ENCODE results near the gene ABCA13.

Gene ABCA13

DNA sequence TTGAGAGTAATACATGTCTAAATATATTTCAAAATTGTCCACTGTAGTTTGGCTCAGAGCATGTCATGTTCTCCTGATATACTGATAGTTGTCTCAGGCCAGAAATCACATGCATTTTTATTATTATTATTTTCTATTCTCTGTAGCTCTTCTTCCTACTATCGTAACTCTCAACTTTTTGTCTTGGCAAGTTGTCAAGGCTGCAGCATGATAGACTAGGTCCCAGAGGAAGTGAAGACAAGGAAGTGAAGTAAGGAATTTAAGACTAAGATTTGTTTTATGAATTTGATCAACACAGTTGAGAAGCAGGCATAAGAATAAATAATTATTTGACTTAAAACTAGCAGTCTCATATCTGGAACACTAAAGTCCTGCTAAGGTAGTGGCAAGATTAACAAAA lies 369.5 kb downstream of the ABCA13 start:
- no peaks in the 10 kb centered on the region for H3K9me2 ChIP-seq (replicated peaks; ENCODE audit: low read depth, low read length)
- H3K27me3 ChIP-seq (ENCODE audit: insufficient read depth, low read length, poor library complexity, severe bottlenecking): no peaks in the 10 kb centered on the region
- TF ChIP-seq, protein P1, sequence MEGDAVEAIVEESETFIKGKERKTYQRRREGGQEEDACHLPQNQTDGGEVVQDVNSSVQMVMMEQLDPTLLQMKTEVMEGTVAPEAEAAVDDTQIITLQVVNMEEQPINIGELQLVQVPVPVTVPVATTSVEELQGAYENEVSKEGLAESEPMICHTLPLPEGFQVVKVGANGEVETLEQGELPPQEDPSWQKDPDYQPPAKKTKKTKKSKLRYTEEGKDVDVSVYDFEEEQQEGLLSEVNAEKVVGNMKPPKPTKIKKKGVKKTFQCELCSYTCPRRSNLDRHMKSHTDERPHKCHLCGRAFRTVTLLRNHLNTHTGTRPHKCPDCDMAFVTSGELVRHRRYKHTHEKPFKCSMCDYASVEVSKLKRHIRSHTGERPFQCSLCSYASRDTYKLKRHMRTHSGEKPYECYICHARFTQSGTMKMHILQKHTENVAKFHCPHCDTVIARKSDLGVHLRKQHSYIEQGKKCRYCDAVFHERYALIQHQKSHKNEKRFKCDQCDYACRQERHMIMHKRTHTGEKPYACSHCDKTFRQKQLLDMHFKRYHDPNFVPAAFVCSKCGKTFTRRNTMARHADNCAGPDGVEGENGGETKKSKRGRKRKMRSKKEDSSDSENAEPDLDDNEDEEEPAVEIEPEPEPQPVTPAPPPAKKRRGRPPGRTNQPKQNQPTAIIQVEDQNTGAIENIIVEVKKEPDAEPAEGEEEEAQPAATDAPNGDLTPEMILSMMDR (conservative IDR thresholded peaks at IDR 0.05; ENCODE audit: low read length): no peak
- TF ChIP-seq EZH2phosphoT487 (IDR thresholded peaks at IDR 0.05; ENCODE audit: borderline replicate concordance): no peak
- no peaks in the 10 kb centered on the region for H3K9me3 ChIP-seq (ENCODE audit: insufficient read depth, low read depth, low read length)
- no peak overlapping the region for H3K4me3 ChIP-seq (ENCODE audit: low read length, poor library complexity, severe bottlenecking)
- no peak overlapping the region for H2AFZ ChIP-seq (ENCODE audit: low read length)
- no peaks in the 10 kb centered on the region for H3K79me2 ChIP-seq (ENCODE audit: insufficient read depth, low read length)
- no peak overlapping the region for H3K9ac ChIP-seq (ENCODE audit: low read depth, low read length, poor library complexity, severe bottlenecking)
- no peak overlapping the region for H3K4me2 ChIP-seq (ENCODE audit: low read depth, low read length, poor library complexity, severe bottlenecking)
- H3K4me1 ChIP-seq (ENCODE audit: insufficient read depth, low read length, poor library complexity, severe bottlenecking): no peaks in the 10 kb centered on the region
- no peaks in the 10 kb centered on the region for H4K20me1 ChIP-seq (ENCODE audit: insufficient read depth, low read length, poor library complexity, severe bottlenecking)
- H3K36me3 ChIP-seq (ENCODE audit: insufficient read depth, low read length): no peaks in the 10 kb centered on the region
- no peaks in the 10 kb centered on the region for H3F3A ChIP-seq (ENCODE audit: low read depth)

DNA sequence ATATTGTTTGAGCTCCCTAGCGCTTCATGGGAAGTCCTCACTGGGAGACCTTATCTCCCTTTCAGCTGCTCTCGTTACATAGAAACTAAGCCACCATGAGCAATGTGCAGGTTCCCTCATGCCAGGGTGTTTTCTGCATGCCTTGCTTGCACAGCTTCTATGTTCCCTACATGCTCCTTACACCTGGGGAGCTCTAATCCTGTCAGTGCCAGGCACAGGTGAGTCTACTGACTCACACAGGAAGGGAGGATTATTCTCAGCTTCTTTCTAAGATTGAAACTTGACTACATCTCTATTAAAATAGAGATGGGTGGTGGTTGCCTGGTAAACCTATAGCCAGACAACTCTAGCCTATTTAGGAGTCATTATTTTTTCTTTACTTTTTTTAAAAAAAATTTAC lies 377.4 kb downstream of the ABCA13 start:
- Histone ChIP-seq H3K79me2 (ENCODE audit: insufficient read depth, low read length) (no peaks in the 10 kb centered on the region), H4K20me1 (ENCODE audit: insufficient read depth, low read length, poor library complexity, severe bottlenecking) (no peaks in the 10 kb centered on the region), H3K9me3 (ENCODE audit: insufficient read depth, low read depth, low read length) (no peaks in the 10 kb centered on the region), H3K4me3 (ENCODE audit: low read length, poor library complexity, severe bottlenecking) (no peak overlapping the region), H3K9me2 (replicated peaks; ENCODE audit: low read depth, low read length) (no peaks in the 10 kb centered on the region), H3K27me3 (ENCODE audit: insufficient read depth, low read length, poor library complexity, severe bottlenecking) (no peaks in the 10 kb centered on the region), H3F3A (ENCODE audit: low read depth) (no peaks in the 10 kb centered on the region), H3K4me1 (ENCODE audit: insufficient read depth, low read length, poor library complexity, severe bottlenecking) (no peaks in the 10 kb centered on the region), H3K36me3 (ENCODE audit: insufficient read depth, low read length) (no peaks in the 10 kb centered on the region), H3K9ac (ENCODE audit: low read depth, low read length, poor library complexity, severe bottlenecking) (no peak overlapping the region), H2AFZ (ENCODE audit: low read length) (no peak overlapping the region), H3K4me2 (ENCODE audit: low read depth, low read length, poor library complexity, severe bottlenecking) (no peak overlapping the region)
- no peak for TF ChIP-seq EZH2phosphoT487 (IDR thresholded peaks at IDR 0.05; ENCODE audit: borderline replicate concordance)

DNA sequence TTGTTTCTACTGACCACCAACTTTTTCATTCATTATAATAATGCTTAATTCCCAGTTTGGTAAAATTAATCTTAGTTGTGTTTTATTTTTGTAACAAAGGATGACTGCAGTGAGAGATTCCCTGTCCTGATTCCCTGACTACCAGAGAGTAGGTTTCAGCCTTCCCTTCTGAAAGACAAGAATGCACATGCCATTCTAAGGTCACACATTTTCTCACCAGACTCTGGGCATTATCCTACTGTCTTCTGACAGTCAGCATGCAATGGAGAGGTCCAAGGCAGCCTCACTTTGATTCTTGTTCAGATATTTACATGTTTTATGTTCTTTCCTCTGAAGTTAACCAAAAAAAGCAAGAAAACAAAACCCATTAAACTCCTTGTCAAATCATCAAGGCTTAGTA lies 380.4 kb downstream of the ABCA13 start:
- no peak for TF ChIP-seq EZH2phosphoT487 (IDR thresholded peaks at IDR 0.05; ENCODE audit: borderline replicate concordance)
- TF ChIP-seq, protein P1 (conservative IDR thresholded peaks at IDR 0.05; ENCODE audit: low read length): no peak
- Histone ChIP-seq H3K9me2 (replicated peaks; ENCODE audit: low read depth, low read length) (no peaks in the 10 kb centered on the region), H3K9ac (ENCODE audit: low read depth, low read length, poor library complexity, severe bottlenecking) (no peak overlapping the region), H3K4me1 (ENCODE audit: insufficient read depth, low read length, poor library complexity, severe bottlenecking) (no peaks in the 10 kb centered on the region), H4K20me1 (ENCODE audit: insufficient read depth, low read length, poor library complexity, severe bottlenecking) (no peaks in the 10 kb centered on the region), H3K27me3 (ENCODE audit: insufficient read depth, low read length, poor library complexity, severe bottlenecking) (no peaks in the 10 kb centered on the region), H3K4me3 (ENCODE audit: low read length, poor library complexity, severe bottlenecking) (no peak overlapping the region), H3K4me2 (ENCODE audit: low read depth, low read length, poor library complexity, severe bottlenecking) (no peak overlapping the region), H2AFZ (ENCODE audit: low read length) (no peak overlapping the region), H3K36me3 (ENCODE audit: insufficient read depth, low read length) (no peaks in the 10 kb centered on the region), H3F3A (ENCODE audit: low read depth) (no peaks in the 10 kb centered on the region), H3K79me2 (ENCODE audit: insufficient read depth, low read length) (no peaks in the 10 kb centered on the region), H3K9me3 (ENCODE audit: insufficient read depth, low read depth, low read length) (no peaks in the 10 kb centered on the region)

DNA sequence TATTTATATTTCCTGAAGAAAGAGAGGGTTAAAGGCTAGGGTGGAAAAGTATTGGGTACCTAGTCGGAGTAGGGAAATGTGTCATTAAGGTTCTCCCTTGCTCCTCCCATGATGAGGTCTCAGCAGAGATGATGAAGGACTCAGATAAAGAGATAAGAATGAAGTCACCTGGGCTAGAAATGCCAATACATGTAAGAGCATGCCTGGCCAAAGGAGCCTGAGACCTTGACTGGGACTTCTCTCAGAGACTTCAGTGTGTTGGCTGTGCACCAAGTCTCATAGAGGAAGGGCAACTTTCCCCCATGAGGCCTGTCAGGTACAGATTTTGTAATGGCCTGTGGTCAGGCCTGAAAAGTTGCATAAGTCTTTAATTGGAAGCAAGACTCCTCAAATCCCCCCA lies 392.1 kb downstream of the ABCA13 start:
- TF ChIP-seq EZH2phosphoT487 (IDR thresholded peaks at IDR 0.05; ENCODE audit: borderline replicate concordance): no peak
- TF ChIP-seq, protein P1 (conservative IDR thresholded peaks at IDR 0.05; ENCODE audit: low read length): no peak
- Histone ChIP-seq H3K4me1 (ENCODE audit: insufficient read depth, low read length, poor library complexity, severe bottlenecking) (no peaks in the 10 kb centered on the region), H2AFZ (ENCODE audit: low read length) (no peak overlapping the region), H3K27me3 (ENCODE audit: insufficient read depth, low read length, poor library complexity, severe bottlenecking) (no peaks in the 10 kb centered on the region), H3K9ac (ENCODE audit: low read depth, low read length, poor library complexity, severe bottlenecking) (no peak overlapping the region), H3K4me2 (ENCODE audit: low read depth, low read length, poor library complexity, severe bottlenecking) (no peak overlapping the region), H4K20me1 (ENCODE audit: insufficient read depth, low read length, poor library complexity, severe bottlenecking) (no peaks in the 10 kb centered on the region), H3K36me3 (ENCODE audit: insufficient read depth, low read length) (no peaks in the 10 kb centered on the region), H3K4me3 (ENCODE audit: low read length, poor library complexity, severe bottlenecking) (no peak overlapping the region), H3K79me2 (ENCODE audit: insufficient read depth, low read length) (no peaks in the 10 kb centered on the region), H3K9me2 (replicated peaks; ENCODE audit: low read depth, low read length) (no peaks in the 10 kb centered on the region), H3F3A (ENCODE audit: low read depth) (no peaks in the 10 kb centered on the region), H3K9me3 (ENCODE audit: insufficient read depth, low read depth, low read length) (no peaks in the 10 kb centered on the region)

All from Loucy (cell line).